SJSA1 (cell line): Measurements from ENCODE around the gene MYH16. TPM values are rescaled to one million over a fixed set of nuclear protein-coding genes. Genes with fewer than 3 reads are reported as not detected.

ENCODE experiments used
- DNase-seq, 2 experiments: peaks; one replicate each; pipeline ENCODE4 v3.0.0-alpha.2; 2015 to 2020; ENCODE audit warnings: low spot score in 2 of 2, low read depth in 1 of 2
- H3K27ac ChIP-seq: fragments of 250-450 bp; sonication (Bioruptor Pico); 2 replicates; pipeline ENCODE4 v1.5.1; 2020; ENCODE audit warnings: mild to moderate bottlenecking, moderate library complexity
- H3K27me3 ChIP-seq: fragments of 250-450 bp; sonication (Bioruptor Pico); replicated peaks from 2 replicates; pipeline ENCODE4 v1.5.1; 2020; ENCODE audit warnings: mild to moderate bottlenecking, moderate library complexity
- H3K36me3 ChIP-seq: fragments of 250-450 bp; sonication (Bioruptor Pico); 2 replicates; pipeline ENCODE4 v1.5.1; 2020; ENCODE audit warnings: mild to moderate bottlenecking
- H3K4me1 ChIP-seq: fragments of 250-450 bp; sonication (Bioruptor Pico); replicated peaks from 2 replicates; pipeline ENCODE4 v1.6.1; 2021; ENCODE audit warnings: mild to moderate bottlenecking
- H3K4me3 ChIP-seq: fragments of 250-450 bp; sonication (Bioruptor Pico); 2 replicates; pipeline ENCODE4 v1.5.1; 2020; ENCODE audit warnings: mild to moderate bottlenecking
- H3K9me3 ChIP-seq: fragments of 250-450 bp; sonication (Bioruptor Pico); replicated peaks from 2 replicates; pipeline ENCODE4 v1.5.1; 2020; ENCODE audit warnings: mild to moderate bottlenecking
- total RNA-seq: library from RNA; depleted of rRNA; stranded (reverse); fragments of >200 nt; shearing (Covaris generic); gene quantifications from 2 replicates; pipeline ENCODE4 v1.2.3, GENCODE V29; 2014; rRNA removed

Gene MYH16
- total RNA-seq, 1 experiment from 2014 or later, result not detected

DNA sequence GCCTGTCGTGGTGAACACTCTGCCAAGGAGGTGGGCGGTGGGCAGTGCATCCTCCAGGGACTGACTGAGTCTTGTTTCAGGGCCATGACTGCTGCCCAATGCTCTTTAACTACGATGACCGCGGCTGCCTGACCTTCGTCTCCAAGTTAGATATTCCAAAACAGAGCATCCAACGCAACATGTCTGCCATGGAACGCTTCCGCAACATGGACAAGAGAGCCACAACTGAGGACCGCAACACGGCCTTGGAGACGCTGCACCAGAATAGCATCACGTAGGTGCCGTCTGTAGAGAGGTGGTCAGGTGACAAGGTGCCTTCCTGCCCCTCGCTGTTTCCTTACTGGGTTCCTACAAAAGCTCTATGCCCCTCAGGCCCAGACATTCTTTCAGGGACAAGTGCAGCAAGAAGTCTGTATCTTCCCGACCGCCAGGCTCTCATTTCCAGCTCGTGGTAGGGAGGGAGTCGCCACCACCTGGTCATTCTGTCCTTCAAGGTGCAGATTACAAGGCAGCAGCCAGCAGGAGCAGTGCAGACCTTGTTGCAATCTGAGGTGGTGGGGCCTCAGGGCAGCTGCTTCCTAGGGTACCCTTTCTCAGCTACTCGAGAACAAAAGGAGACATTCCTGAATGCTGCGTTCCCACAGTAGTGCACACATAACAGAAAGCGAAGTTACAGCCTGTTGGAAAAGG, 87.0 kb downstream of the MYH16 start:
- H3K36me3 ChIP-seq, result peaks cover 84% of the 10 kb centered on the region
- peaks cover 24% of the 10 kb centered on the region for H3K4me1 ChIP-seq
- no peak for DNase-seq
- H3K27me3 ChIP-seq, result no peaks in the 10 kb centered on the region
- no peaks in the 10 kb centered on the region for H3K9me3 ChIP-seq
- no peak overlapping the region for H3K27ac ChIP-seq
- H3K4me3 ChIP-seq, result no peak overlapping the region

Other genes with a start within 250 kb of the MYH16 start
- gene SMURF1, start 128.7 kb upstream of the MYH16 start, total RNA-seq, result 19.0 and 20.3 TPM in 2 replicates
- not detected in 2 replicates for gene KPNA7, start 64.7 kb upstream of the MYH16 start, total RNA-seq
- 186 and 242 TPM in 2 replicates for gene ARPC1A, start 53.1 kb downstream of the MYH16 start, total RNA-seq
- gene ARPC1B, start 101.9 kb downstream of the MYH16 start, total RNA-seq, result 231 and 362 TPM in 2 replicates
- 150 and 155 TPM in 2 replicates for gene PDAP1, start 135.8 kb downstream of the MYH16 start, total RNA-seq
- gene BUD31, start 136.1 kb downstream of the MYH16 start, total RNA-seq, result 109 and 152 TPM in 2 replicates
- 2.2 and 7.3 TPM in 2 replicates for gene PTCD1, start 166.0 kb downstream of the MYH16 start, total RNA-seq
- gene CPSF4, start 166.1 kb downstream of the MYH16 start, total RNA-seq, result 32.7 and 39.6 TPM in 2 replicates
- gene ATP5MF, start 193.3 kb downstream of the MYH16 start, total RNA-seq, result 650 and 1,516 TPM in 2 replicates
- 3.1 and 11.4 TPM in 2 replicates for gene ZNF789, start 200.1 kb downstream of the MYH16 start, total RNA-seq
- gene ZNF394, start 227.4 kb downstream of the MYH16 start, total RNA-seq, result 16.3 and 24.0 TPM in 2 replicates
- gene ZKSCAN5, start 231.8 kb downstream of the MYH16 start, total RNA-seq, result 10.2 and 16.1 TPM in 2 replicates